ENCODE data around the gene CYB5A. TPM values are rescaled to one million over a fixed set of nuclear protein-coding genes. Genes with fewer than 3 reads are reported as not detected.

Gene CYB5A, protein sequence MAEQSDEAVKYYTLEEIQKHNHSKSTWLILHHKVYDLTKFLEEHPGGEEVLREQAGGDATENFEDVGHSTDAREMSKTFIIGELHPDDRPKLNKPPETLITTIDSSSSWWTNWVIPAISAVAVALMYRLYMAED
- total RNA-seq: 48.6 and 54.9 TPM in 2 replicates

DNA sequence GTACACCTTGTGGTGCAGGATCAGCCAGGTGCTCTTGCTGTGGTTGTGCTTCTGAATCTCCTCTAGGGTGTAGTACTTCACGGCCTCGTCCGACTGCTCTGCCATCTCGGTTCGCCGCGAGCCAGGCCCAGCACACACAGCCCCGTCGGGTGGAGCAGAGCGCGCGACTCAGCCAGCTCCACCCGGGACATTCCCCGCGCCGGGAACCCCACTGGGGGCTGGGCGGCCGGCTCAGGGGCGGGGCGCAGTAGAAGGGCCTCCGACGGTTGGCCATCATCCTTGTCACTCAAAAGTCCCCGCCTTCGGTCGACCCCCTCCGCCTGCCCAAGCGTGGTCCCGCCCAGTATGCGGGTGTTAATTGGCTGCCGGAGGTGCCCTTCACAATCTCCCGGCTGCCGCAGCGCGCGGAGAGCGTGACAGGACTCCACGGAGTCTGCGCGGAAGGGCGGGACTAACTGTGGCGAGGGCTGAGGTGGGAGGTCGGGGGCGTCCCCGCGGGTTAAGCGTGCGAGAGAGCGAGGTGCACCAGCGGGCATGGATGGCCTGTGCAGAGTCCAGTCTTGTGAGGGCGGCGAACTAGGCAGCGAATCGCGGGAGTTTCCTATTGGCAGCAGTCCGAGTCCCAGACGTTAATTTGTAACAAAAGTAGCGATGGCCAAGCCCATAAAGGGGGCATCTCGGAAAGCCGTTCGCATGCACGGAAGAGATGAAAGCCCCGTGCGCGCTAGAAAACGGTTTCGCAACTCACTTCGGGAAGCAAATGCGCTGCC lies at the start of gene CYB5A:
Gene CYB5A (minus strand): TSS at position 193 of the 770 bp plus-strand sequence. CDS start 88 bp downstream, at position 105.

DNA sequence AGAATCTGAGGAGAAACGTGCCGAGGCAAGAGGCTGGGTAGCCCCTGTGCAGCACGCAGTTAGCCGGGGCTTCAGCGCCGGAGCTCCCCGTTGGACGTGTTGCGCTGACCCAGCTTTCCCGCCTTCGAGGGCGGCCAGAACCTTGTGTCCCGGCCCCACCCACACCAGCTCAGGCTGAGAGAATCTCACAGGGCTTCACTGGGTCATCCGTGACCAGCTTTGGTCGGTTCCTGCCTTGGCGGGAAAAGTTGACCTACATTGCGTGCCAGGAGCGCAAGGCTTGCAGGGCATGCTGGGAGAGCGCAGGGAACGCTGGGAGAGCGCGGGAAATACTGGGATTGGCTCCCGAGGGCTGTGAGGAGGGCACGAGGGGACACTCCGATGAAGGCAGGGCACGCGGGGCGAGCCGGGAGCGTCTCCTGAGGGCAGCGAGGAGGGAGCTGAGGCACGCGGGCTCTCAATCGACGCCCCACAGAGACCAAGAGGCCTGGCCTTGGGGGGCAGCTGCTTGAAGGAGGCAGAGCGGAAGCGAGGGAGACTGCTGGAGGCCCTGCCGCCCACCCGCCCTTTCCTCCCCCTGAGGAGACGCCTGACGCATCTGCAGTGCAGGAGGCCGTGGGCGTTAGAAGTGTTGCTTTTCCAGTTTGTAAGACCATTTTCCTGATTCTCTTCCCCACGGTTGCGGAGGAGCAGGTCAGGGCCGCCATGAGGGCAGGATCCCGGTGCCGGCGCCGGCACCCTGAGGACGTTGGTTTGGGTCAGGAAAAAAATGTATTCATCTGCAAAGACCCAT lies 23.9 kb upstream of the CYB5A start, which contains the start of gene C18orf63:
Gene C18orf63 (plus strand): TSS at position 376 of the 793 bp plus-strand sequence. CDS start 2,027 bp downstream, outside the sequence.

Other genes starting within 250 kb of the CYB5A start
- gene FBXO15, start 144.1 kb downstream of the CYB5A start, total RNA-seq: 0.09 and 0.38 TPM in 2 replicates
- 31.1 and 41.5 TPM in 2 replicates for gene TIMM21, start 143.4 kb downstream of the CYB5A start, total RNA-seq
- not detected in 2 replicates for gene C18orf63, start 23.9 kb upstream of the CYB5A start, total RNA-seq
- not detected in 2 replicates for gene DIPK1C, start 165.3 kb upstream of the CYB5A start, total RNA-seq
- gene CNDP2, start 204.4 kb upstream of the CYB5A start, total RNA-seq: 62.6 and 64.7 TPM in 2 replicates
- gene CNDP1, start 242.5 kb upstream of the CYB5A start, total RNA-seq: not detected in 2 replicates